HCT116 (cell line): ENCODE measurements around the gene CHST4. TPM values are rescaled to one million over a fixed set of nuclear protein-coding genes. Genes with fewer than 3 reads are reported as not detected.

Source experiments
- ATAC-seq: fragments of 200-7000 bp; cut with Tn5 transposase; 2 replicates; pipeline ENCODE4 v1.9.1; 2020; ENCODE audit warnings: mild to moderate bottlenecking, moderate library complexity
- BruUV-seq: library from RNA; stranded (reverse); fragments of 400-500 nt; replicated peaks from 2 replicates; lab custom pipeline; 2021; lab: Mats Ljungman, UMichigan
- CTCF ChIA-PET: fragments of 300-600 bp; sonication (Branson Sonifier 250); formaldehyde crosslinking; loops from one replicate; lab custom pipeline; 2021; ENCODE audit warnings: antibody characterized with exemption; lab: Charles Lee
- POLR2A ChIA-PET: fragments of 300-600, 350-600 bp; sonication (Branson Sonifier 250); formaldehyde crosslinking; loops from one replicate; lab custom pipeline; 2021; ENCODE audit warnings: antibody characterized with exemption; lab: Charles Lee
- RAD21 ChIA-PET, 2 experiments: fragments of 300-600 bp; sonication (Branson Sonifier 250); formaldehyde crosslinking; loops; one replicate each; lab custom pipeline; 2023; ENCODE audit warnings: low total read pairs in 2 of 2; ENCODE audit not compliant: uncharacterized antibody in 2 of 2, unreplicated experiment in 2 of 2, low non-redundant PET in 1 of 2; lab: Charles Lee
- DNase-seq: peaks from one replicate; pipeline ENCODE4 v3.0.0-alpha.2; 2010; ENCODE audit warnings: low read depth, low spot score
- H2AFZ ChIP-seq: fragments of 200-600 bp; shearing (Covaris generic), sonication (generic); 2 replicates; pipeline ENCODE4 v1.6.1; 2017; ENCODE audit warnings: low read depth, mixed run types, mixed read lengths, antibody characterized with exemption, low read length; ENCODE audit not compliant: poor library complexity, severe bottlenecking
- H3K27ac ChIP-seq: 2 replicates; pipeline ENCODE4 v1.5.1; 2012; ENCODE audit warnings: low read depth, low read length
- H3K27me3 ChIP-seq: fragments of 200-600 bp; sonication (generic); 2 replicates; pipeline ENCODE4 v1.6.1; 2016; ENCODE audit warnings: mixed run types, low read length, mixed read lengths; ENCODE audit not compliant: insufficient read depth
- H3K36me3 ChIP-seq, 2 experiments: fragments of 200-500 bp in 1 of 2; fragments of 200-600 bp in 1 of 2; sonication (Bioruptor generic) in 1 of 2; sonication (generic) in 1 of 2; 2 replicates each; pipeline versions ENCODE4 v1.5.1 to v1.6.1; 2014 to 2016; ENCODE audit warnings: low read length in 2 of 2, inconsistent platforms in 1 of 2, mixed read lengths in 1 of 2, mixed run types in 1 of 2; ENCODE audit not compliant: insufficient read depth in 2 of 2, control insufficient read depth in 1 of 2
- H3K4me1 ChIP-seq, 2 experiments: fragments of 200-600 bp in 1 of 2; sonication (generic) in 1 of 2; 2 replicates each; pipeline versions ENCODE4 v1.5.1 to v1.6.1; 2012 to 2017; ENCODE audit warnings: low read length in 2 of 2, inconsistent platforms in 1 of 2, mild to moderate bottlenecking in 1 of 2, mixed read lengths in 1 of 2, mixed run types in 1 of 2, moderate library complexity in 1 of 2; ENCODE audit not compliant: insufficient read depth in 2 of 2, control insufficient read depth in 1 of 2
- H3K4me2 ChIP-seq: fragments of 200-600 bp; sonication (generic); 2 replicates; pipeline ENCODE4 v1.6.1; 2017; ENCODE audit warnings: mixed run types, low read length, mixed read lengths
- H3K4me3 ChIP-seq, 2 experiments: fragments of 200-600 bp in 1 of 2; sonication (generic) in 1 of 2; replicated peaks in 1 of 2; 2 replicates each; pipeline ENCODE4 v1.5.1; 2011 to 2016; ENCODE audit warnings: low read length in 2 of 2, control low read depth in 1 of 2, low read depth in 1 of 2, mild to moderate bottlenecking in 1 of 2, mixed read lengths in 1 of 2, mixed run types in 1 of 2
- H3K79me2 ChIP-seq: fragments of 200-600 bp; sonication (generic); 2 replicates; pipeline ENCODE4 v1.6.1; 2017; ENCODE audit warnings: mild to moderate bottlenecking, mixed run types, low read length, moderate library complexity, mixed read lengths; ENCODE audit not compliant: insufficient read depth
- H3K9ac ChIP-seq: fragments of 200-600 bp; sonication (generic); 2 replicates; pipeline ENCODE4 v1.6.1; 2016; ENCODE audit warnings: low read length, mixed read lengths
- H3K9me2 ChIP-seq: fragments of 200-600 bp; sonication (generic), shearing (Covaris generic); 2 replicates; pipeline ENCODE4 v1.6.1; 2017; ENCODE audit warnings: mixed run types, mild to moderate bottlenecking, moderate library complexity; ENCODE audit not compliant: insufficient read depth
- H3K9me3 ChIP-seq, 2 experiments: fragments of 200-500 bp in 1 of 2; fragments of 200-600 bp in 1 of 2; sonication (Bioruptor generic) in 1 of 2; sonication (generic) in 1 of 2; 2 replicates each; pipeline ENCODE4 v1.6.1; 2014 to 2017; ENCODE audit warnings: low read length in 2 of 2, mixed read lengths in 2 of 2, inconsistent platforms in 1 of 2, low read depth in 1 of 2, mild to moderate bottlenecking in 1 of 2, mixed run types in 1 of 2, moderate library complexity in 1 of 2; ENCODE audit not compliant: control insufficient read depth in 1 of 2, insufficient read depth in 1 of 2
- H4K20me1 ChIP-seq: fragments of 200-600 bp; sonication (generic), shearing (Covaris generic); 2 replicates; pipeline ENCODE4 v1.6.1; 2017; ENCODE audit warnings: mixed run types, mild to moderate bottlenecking, moderate library complexity; ENCODE audit not compliant: insufficient read depth
- EGR1 ChIP-seq: IDR thresholded peaks from 2 replicates; pipeline ENCODE4 v1.6.1; 2012; ENCODE audit warnings: low read depth
- EZH2phosphoT487 ChIP-seq: fragments of 200-600 bp; IDR thresholded peaks from 2 replicates; pipeline ENCODE4 v1.6.1; 2018; ENCODE audit warnings: antibody characterized with exemption, borderline replicate concordance
- FOSL1 ChIP-seq: IDR thresholded peaks from 2 replicates; pipeline ENCODE4 v1.6.1; 2012; ENCODE audit warnings: low read depth
- POLR2AphosphoS5 ChIP-seq: IDR thresholded peaks from 2 replicates; pipeline ENCODE4 v1.6.1; 2011; ENCODE audit warnings: mild to moderate bottlenecking, low read depth, low read length, moderate library complexity
- RAD21 ChIP-seq: IDR thresholded peaks from 2 replicates; pipeline ENCODE4 v1.6.1; 2012; ENCODE audit warnings: low read depth, mild to moderate bottlenecking
- SP1 ChIP-seq: IDR thresholded peaks from 2 replicates; pipeline ENCODE4 v1.6.1; 2012; ENCODE audit warnings: low read depth
- SRF ChIP-seq: IDR thresholded peaks from 2 replicates; pipeline ENCODE4 v1.6.1; 2012; ENCODE audit warnings: low read depth
- YY1 ChIP-seq: IDR thresholded peaks from 2 replicates; pipeline ENCODE4 v1.6.1; 2011; ENCODE audit warnings: low read length, low read depth, moderate library complexity, mild to moderate bottlenecking; ENCODE audit not compliant: insufficient replicate concordance; ENCODE audit errors: extremely low read depth
- ZBTB33 ChIP-seq: IDR thresholded peaks from 2 replicates; pipeline ENCODE4 v1.6.1; 2011; ENCODE audit warnings: mild to moderate bottlenecking, low read length, moderate library complexity; ENCODE audit not compliant: insufficient replicate concordance; ENCODE audit errors: extremely low read depth
- ZFX ChIP-seq: fragments of 450-650 bp; IDR thresholded peaks from 2 replicates; pipeline ENCODE4 v1.6.1; 2017
- intact Hi-C: fragments of 100-400 bp; cut with micrococcal nuclease; formaldehyde crosslinking; loops from 2 replicates; pipeline ENCODE4 v1.10.0; 2022
- total RNA-seq: library from RNA; stranded (reverse); gene quantifications from one replicate; pipeline ENCODE4 v1.2.1, GENCODE V29; 2021; ENCODE audit not compliant: unreplicated experiment
- TF ChIP-seq, protein P1 (sequence below): IDR thresholded peaks from 2 replicates; pipeline ENCODE4 v1.6.1; 2012; ENCODE audit warnings: low read depth

The CHST4 gene
- total RNA-seq, 1 experiment from 2014 or later, result 0.59 TPM

DNA sequence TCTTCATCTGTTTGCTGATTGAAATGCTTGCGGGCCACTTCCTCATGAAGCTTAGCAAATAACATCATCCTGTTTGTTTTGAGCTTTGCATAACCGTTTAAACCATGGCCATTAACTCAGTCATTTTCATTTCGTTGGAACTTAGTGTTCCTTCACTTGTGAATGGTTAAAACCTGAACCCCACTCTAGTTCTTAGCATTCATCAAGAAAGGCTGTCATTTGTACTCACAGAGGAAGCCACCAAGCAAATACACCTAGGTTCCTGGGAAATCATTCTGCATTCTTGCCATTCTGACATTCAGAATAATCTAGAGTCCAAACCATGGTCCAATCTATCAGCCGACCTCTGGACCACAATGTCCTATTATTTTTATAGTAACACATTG, 59.1 kb downstream of the CHST4 start:
- TF ChIP-seq SRF (no peak), EZH2phosphoT487 (no peak), FOSL1 (no peak), RAD21 (no peak), YY1 (no peak), ZBTB33 (no peak), EGR1 (no peak), ZFX (no peak), SP1 (no peak), POLR2AphosphoS5 (no peak)
- TF ChIP-seq, protein P1, sequence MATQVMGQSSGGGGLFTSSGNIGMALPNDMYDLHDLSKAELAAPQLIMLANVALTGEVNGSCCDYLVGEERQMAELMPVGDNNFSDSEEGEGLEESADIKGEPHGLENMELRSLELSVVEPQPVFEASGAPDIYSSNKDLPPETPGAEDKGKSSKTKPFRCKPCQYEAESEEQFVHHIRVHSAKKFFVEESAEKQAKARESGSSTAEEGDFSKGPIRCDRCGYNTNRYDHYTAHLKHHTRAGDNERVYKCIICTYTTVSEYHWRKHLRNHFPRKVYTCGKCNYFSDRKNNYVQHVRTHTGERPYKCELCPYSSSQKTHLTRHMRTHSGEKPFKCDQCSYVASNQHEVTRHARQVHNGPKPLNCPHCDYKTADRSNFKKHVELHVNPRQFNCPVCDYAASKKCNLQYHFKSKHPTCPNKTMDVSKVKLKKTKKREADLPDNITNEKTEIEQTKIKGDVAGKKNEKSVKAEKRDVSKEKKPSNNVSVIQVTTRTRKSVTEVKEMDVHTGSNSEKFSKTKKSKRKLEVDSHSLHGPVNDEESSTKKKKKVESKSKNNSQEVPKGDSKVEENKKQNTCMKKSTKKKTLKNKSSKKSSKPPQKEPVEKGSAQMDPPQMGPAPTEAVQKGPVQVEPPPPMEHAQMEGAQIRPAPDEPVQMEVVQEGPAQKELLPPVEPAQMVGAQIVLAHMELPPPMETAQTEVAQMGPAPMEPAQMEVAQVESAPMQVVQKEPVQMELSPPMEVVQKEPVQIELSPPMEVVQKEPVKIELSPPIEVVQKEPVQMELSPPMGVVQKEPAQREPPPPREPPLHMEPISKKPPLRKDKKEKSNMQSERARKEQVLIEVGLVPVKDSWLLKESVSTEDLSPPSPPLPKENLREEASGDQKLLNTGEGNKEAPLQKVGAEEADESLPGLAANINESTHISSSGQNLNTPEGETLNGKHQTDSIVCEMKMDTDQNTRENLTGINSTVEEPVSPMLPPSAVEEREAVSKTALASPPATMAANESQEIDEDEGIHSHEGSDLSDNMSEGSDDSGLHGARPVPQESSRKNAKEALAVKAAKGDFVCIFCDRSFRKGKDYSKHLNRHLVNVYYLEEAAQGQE, result no peak

More for the DNA sequence above, 59.1 kb downstream of the CHST4 start:
- H3K9me2 ChIP-seq, result no peaks in the 10 kb centered on the region
- no peaks in the 10 kb centered on the region for H4K20me1 ChIP-seq
- ChIA-PET POLR2A (no interaction called here), CTCF (interaction anchor here (1.1 to 1.9 kb wide), 2 partner anchors 20 to 26 kb away, joined by 4 to 6 read pairs; no protein-coding TSS in a partner anchor), RAD21 (no interaction called here)
- peaks cover 8% of the 10 kb centered on the region; the same call in 1 of the 2 replicates for H3K27me3 ChIP-seq
- H3K4me2 ChIP-seq, result no peak overlapping the region
- H2AFZ ChIP-seq, result no peak overlapping the region
- H3K9ac ChIP-seq, result no peak overlapping the region
- no peaks in the 10 kb centered on the region for H3K79me2 ChIP-seq
- no peak overlapping the region for H3K27ac ChIP-seq
- H3K4me1 ChIP-seq, result no peaks in the 10 kb centered on the region
- H3K4me3 ChIP-seq, result no peak overlapping the region
- intact Hi-C loops, result no loop called here
- no peaks in the 10 kb centered on the region for H3K36me3 ChIP-seq
- BruUV-seq, result no TSS peak
- DNase-seq (no peak), ATAC-seq (no peak)
- H3K9me3 ChIP-seq, result no peaks in the 10 kb centered on the region

Other genes with a start within 250 kb of the CHST4 start
- gene CMTR2, start 237.0 kb upstream of the CHST4 start, total RNA-seq, result 26.8 TPM
- gene CALB2, start 167.7 kb upstream of the CHST4 start, total RNA-seq, result 5.5 TPM
- not detected for gene TLE7, start 84.4 kb upstream of the CHST4 start, total RNA-seq
- gene ZNF23, start 64.2 kb upstream of the CHST4 start, total RNA-seq, result 11.1 TPM
- gene ZNF19, start 37.1 kb upstream of the CHST4 start, total RNA-seq, result 5.4 TPM
- 0.91 TPM for gene TAT, start 50.7 kb downstream of the CHST4 start, total RNA-seq
- 20.9 TPM for gene MARVELD3, start 99.8 kb downstream of the CHST4 start, total RNA-seq
- gene PHLPP2, start 198.3 kb downstream of the CHST4 start, total RNA-seq, result 9.0 TPM